Neural cell (in vitro differentiated cells): ENCODE results near the gene UBE2O.

Source experiments
- EZH2 ChIP-seq: fragments of 200-600, 300-800 bp; shearing (Covaris generic), sonication (generic); IDR thresholded peaks from 2 replicates; pipeline ENCODE4 v1.6.1; 2014; ENCODE audit warnings: antibody characterized with exemption, low read length, borderline replicate concordance, mild to moderate bottlenecking; ENCODE audit not compliant: insufficient read depth, poor library complexity, severe bottlenecking
- POLR2AphosphoS5 ChIP-seq: IDR thresholded peaks from 2 replicates; pipeline ENCODE4 v1.6.1; 2012

DNA sequence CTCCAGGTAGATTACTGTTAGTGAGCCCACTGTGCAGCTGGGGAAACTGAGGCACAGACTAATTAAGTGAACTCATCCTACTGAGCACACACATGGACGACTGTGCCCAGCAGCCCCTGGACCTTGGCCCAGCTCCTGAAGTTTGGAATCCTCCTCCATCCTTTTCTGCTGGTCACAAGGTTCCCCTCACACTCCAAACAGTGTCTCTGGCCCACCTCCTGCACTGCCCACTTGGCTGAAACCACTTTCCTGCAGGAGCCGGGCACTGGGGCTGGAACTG is 44.7 kb upstream of the UBE2O start:
- TF ChIP-seq EZH2 (no peak), POLR2AphosphoS5 (no peak)
